Activated CD8-positive, alpha-beta memory T cell treated with anti-CD3 and anti-CD28 coated beads, Interleukin-2, amount 50 U/mL, for 48 hours (primary cell): Measurements from ENCODE around the gene RHEB.

ENCODE experiments used
- DNase-seq: peaks from one replicate; pipeline ENCODE4 v3.0.0-alpha.2; 2020

Gene RHEB

DNA sequence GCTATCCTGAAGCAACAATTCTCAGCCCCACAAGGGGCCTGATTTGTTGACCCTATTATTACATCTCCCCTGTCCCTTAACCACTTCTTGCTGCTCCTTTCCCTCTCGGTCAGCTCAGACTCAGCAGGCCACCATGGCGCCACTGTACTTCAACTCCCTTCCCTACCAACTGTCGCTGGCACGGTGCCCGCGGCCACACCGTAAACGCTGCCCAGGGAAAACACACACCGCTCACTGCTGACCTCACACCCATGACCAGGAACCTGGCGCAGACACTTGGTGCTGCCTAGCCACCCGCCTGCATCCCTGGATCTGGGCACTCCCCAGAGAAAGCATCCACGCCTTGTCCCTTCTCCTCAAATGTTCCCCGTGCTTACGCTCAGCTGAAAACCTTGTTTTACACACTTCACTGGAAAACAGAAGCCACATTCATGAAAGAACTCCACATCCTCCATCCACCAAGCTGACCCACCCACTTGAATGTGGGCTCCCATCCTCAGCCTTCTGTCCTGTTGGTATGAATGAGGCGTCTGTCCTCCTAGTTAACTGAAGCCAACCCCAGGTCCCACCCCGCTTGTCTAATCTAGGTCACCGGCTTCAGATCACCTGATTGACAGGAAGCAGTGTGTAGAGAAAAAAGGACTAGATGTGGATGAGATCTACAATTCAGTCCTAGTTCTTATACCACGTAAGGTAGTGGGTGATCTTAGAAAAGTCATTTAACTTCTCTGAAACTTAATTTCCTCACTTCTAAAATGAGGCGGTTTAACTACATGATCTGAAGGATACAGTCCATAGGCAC is 51.3 kb downstream of the RHEB start:
- DNase-seq, result no peak

DNA sequence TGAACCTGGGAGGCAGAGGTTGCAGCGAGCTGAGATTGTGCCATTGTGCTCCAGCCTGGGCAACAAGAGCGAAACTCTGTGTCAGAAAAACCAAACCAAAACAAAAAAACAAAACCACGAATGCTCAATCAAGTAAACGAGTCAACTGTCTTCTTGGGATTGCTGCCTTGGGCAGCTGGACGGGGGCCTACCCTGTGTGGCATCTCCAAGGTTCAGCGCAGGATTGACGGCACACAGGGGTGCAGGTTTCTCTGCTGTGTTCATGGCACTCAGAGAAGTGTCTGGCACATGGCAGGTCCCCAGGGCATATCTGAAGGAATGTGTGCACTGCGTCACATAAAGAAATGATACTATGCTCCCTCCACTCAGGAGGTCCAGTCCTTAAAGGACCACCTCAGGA is 54.5 kb downstream of the RHEB start:
- no peak for DNase-seq

DNA sequence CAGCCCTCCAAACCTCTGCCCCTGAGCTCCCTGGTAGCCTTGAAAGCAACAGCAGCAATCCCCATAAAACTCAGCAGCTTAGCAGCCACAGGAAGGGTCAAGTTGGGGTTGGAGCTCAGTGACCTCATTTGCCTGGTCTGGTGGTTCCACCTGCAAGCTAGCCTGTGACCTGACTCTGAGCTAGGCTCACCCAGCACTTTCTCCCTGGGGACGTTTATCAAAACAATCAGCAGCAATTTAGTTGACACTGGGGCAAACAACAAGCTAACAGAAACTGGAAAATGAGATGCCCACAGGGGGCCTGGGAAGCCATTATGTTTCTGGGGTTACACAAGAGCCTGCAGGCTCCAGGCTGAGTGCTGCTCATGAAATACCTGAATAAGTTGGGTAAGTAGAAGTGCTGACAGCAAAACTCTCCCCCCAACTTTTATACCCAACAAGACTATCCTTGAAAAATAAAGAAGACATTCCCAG is 57.4 kb downstream of the RHEB start:
- no peak for DNase-seq

DNA sequence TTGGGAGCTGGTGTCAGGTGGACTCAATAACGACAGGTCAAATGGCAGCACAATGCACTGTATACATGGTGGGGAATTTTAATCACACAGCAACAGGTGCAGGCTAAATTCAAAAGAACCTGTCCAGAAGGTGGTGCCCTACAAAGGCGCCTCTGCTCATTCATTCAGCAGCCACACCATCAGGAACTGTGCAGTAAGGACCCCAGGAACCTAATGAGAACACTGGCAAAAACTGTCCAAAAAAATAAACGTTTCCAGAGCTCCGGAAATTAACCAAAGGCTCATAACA is 57.8 kb downstream of the RHEB start:
- no peak for DNase-seq

DNA sequence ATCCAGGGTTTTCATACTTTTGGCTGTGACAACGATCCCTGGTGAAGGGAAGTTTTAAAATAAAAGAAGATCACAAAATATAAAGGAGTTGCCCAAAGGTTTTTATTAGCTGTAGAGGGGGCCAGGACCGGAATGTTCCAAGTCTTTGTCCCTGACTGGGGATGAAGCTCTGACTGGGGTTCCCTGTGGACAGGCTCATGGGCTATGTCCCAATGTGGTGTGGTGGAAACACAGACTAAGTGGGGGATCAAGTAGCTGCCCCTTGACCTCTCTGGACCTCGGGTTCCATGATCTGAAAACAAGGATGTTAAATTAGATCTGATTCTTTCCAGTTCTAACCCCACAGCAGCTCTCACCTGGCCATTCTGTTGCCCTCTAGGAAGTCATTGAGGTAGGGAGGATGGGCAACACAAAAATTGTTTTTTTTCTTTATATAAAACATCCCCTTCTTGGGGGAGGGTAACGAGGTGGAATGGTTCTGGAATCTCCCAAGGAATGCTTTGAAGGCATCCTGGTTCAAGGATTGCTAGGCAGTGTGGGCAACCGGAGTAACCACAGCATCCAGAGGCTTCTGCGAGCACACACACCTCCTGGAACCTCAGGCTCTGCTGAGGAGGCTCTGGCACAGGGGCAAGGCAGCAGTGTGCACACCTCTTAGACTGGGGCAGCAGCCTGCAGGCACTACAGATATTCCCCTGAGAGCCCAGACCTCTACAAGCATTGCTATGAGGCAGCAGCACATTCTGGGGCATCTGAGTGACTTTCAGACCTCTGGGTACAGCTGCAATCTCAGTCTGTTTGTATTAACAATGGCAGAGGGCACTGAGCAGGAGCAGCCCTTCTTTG is 58.4 kb downstream of the RHEB start:
- no peak for DNase-seq

DNA sequence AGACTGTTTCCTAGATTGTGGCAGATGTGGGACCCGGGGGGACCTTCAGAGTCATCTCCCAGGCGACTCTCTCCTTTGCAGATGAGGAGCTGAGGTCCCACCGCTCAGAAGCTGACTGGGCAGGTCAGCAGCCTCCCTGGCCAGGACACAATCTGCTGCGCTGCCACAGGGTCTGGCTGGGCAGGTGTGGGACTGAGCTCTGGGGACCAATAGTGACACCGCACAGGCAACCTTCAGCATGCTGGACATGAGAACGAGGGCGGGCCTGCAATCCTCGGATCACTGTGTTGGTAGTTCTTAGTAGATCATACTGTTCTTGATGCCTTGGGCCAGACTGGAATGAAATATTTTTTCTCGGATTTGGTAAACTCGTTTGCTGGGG is 59.2 kb downstream of the RHEB start:
- no peak for DNase-seq

DNA sequence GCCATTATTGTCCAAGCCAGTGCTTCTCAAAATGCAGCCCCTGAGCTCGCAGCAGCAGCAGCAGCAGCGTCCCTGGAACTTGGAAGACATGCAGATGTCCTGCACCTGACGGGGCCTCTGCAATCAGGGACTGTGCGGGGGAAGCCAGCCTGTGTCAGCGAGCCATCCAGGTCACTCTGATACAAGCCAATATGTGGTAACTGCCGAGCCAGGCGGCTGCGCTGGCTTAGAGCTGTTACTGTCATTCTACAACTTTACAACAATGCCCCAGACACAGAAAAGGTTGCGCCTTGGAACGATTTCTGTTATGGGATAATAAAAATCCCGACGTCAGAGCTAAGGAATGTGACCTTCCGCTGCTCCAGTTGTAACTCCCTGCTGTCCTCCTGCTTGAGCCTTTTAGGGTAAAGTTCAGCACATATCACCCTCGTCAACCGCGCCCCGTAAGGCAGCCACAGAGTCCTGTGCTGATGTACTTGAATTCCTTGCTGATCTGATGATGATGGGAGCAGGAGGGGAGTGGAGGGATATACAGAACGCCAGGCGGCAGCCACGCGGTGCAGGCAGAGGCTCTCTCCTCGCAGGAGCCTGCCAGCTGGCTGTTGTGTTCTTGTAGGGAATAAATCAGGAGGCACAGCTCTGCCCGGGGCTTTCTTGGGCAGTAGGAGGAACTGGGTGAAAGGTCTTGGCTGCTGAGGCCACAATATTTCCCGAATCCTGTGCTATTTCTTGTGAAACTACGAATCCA is 59.8 kb downstream of the RHEB start:
- no peak for DNase-seq

DNA sequence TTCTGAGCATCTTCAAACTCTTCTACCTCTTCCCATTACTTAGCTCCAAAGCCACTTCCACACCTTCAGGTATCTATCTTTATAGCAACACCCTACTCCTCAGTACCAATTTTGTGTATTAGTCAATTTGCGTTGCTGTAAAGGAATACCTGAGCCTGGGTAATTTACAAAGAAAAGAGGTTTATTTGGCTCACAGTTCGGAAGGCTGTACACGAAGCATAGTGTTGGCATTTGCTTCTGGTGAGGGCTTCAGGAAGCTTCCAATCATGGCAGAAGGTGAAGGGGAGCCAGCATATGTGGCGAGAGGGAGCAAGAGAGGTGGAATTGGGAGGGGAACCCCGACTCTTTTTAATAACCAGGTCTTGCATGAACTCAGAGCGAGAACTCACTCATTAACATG is 62.2 kb downstream of the RHEB start:
- no peak for DNase-seq

DNA sequence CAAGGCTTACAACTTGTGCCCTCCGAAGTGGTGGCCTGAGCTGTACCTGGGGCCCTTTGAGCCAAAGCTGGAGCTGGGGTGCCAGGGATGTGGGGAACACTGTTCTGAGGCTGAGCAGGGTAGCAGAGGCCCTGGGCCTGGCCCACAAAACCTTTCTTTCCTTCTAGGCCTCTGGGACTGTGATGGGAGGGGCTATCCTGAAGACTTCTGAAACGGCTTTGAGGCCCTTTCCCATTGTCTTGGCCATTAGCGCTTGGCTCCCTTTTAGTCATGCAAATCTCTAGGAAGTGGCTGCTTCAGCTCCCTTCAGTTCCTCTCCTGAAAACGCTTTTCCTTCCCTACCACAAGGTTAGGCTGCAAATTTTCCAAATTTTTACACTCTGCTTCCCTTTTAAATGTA is 62.9 kb downstream of the RHEB start:
- DNase-seq, result no peak

DNA sequence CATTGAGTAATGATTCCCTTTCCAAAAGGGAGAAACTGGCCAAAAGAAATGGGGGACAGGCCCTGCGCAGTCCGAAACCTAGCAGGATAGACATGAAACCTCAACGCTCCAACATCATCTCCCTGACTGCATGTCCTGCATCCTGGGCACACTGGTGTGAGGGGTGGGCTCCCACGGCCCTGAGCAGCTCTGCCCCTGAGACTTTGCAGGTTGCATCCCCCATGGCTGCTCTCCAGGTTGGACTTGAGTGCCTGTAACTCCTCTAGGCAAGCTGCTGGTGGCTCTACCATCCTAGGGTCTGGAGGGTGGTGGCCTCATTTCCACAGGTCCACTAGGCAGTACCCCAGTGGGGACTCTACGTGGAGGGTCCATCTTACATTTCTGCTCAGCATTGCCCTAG is 63.4 kb downstream of the RHEB start:
- DNase-seq, result peak; percentile 40

DNA sequence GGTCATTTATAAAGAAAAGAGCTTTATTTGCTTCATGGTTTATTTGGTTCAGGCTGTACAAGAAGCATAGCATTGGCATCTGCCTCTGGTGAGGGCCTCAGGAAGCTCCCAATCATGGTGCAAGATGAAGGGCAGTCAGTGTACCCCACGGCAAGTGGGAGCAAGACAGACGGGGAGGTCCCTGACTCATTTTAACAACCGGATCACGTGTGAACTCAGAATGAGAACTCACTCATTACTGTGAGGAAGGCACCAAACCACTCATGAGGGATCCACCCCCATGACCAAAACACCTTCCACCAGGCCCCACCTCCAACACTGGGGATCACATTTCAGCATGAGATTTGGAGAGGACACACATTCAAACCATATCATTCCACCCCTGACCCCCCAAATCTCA is 64.0 kb downstream of the RHEB start:
- no peak for DNase-seq

DNA sequence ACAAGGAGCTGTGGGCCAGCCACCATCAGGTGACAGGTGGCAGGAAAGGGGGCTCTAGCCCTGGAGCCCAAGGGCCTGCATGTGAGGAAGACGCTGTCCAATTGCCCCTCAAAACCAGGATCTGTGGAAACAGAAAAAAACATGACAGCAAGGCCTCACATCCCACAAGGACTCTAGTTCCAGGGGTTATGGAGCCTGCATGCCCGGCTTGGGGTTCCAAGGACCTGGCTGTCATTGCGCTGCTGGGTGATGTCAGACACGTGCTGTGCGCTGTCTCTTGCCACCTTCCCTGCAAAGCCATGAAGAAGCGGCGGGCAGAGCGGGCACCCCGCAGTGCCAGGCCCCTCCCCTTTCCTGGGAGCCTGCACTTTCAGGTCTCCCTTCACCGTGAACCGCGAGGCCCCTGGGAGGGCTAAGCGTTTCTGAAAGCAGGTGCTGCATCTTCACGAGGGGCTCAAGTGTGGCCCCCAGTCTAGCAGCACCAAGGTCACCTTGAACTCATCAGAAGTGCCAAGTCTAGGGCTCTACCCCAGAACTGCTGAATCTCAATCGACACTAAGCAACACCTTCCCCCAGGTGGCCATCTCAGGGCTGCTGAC is 64.7 kb downstream of the RHEB start:
- peak; percentile 37 for DNase-seq

DNA sequence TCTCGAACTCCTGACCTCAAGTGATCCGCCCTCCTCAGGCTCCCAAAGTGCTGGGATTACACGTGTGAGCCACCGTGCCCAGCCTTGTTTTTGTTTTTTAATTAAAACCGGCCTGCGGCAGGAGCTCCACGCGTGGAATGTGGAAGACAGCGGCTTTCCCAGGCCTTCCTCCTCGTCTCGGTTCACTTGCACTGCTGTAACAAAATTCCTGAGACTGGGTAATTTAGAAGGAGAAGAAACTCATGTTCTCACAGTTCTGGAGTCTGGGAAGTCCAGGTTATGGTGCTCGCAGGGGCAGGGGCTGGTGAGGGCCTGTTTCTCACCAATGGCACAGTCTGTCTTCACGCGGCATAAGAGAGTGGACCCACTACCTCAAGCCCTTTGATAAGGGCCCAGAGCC is 65.4 kb downstream of the RHEB start:
- DNase-seq, result no peak

DNA sequence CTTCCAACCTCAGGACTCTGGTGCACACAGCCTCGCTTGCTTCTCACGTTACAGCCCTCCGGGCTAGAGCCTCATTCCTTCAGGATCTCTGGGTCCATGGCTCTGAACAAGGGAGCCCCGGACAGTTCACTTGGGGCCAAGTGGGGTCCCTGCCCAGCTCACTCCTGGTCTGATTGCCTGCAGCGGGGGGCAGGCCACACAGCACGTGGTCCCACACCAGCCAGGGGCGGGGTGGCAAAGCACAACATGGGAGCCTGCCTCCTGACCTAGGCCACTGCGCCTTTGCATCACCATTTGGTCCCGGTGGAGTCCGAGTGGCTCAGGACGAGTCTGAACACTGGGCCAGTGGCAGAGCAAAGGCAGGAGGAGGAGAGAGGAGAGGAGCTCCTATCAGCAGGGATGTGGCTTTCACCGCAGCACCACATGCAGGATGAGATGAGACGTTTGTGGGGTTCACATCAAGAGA is 66.3 kb downstream of the RHEB start:
- DNase-seq, result peak; percentile 41

DNA sequence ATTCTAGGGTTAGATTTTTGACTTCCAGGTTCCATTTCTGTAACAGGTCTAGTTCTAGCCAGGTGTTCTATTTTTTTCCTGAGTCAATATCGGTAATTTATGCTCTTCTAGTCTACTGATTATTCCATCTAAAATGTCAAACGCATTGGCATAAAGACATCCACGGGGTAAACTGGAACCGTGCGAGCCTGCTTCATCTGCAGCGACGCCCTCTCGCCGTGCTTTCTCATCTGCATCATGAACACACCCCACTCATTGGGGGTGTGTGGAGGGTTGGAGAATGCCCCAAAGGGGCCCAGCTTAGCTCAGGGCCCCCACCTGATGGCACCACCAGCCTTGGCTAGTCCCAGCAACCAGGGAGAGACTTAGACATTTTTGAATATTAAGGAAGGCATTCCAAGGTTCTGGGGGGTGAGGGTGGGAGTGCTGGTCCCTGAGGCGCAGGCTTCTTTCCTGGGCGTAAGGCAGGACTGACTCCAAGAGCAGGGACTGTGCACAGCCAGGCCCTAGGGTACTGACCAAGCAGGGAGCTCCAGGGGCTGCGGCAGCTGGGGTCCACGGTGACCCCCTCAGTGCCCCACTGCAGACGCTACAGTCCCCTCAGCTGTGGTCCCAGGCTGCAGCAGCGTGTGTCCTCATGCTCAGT is 66.9 kb downstream of the RHEB start:
- peak; percentile 42 for DNase-seq

DNA sequence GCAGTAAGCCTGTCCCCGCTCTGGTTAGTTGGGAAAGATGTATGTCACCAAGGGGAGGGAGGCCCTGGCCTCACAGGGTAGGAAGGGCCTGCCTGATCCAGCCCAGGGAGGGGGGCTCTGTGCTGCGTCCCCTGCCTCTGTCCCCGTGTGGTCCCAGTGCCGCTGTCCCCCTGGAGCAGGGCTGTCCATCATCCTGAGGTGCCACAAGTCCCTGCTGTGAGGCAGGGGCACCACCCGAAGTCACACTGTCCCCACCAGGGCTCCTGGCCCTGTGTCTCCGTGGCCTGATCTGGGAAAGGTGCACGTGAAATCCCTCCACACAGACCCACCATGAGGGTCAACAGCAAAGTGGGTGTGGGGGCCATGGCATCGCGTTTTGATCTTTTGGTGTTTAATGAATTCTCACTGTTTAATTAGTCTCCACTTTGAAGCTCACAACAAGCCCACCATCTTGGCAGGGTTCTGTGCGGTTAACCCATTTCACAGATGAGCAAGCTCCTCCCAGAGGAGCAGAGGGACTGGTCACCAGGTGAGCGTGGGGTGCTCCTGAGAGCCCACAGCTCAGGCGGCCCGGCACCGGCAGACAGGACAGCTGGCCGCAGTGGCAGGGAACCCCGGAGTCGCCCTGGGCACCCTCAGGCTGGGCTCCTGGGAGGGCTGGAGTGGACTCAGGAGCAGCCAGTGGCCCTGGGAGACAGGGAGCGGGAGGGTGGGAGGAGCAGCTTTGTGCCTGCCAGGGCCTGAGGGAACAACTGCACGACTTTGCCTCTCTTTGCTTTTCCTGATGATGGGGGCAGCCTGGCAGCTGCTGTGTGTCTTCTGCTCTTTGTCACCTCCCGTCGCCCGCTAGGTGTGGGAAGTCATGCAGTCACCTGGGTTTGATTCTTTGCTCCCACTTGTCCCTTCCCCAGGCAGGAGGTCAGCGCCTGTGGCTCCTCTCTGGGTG is 67.8 kb downstream of the RHEB start:
- DNase-seq, result peak; percentile 47

DNA sequence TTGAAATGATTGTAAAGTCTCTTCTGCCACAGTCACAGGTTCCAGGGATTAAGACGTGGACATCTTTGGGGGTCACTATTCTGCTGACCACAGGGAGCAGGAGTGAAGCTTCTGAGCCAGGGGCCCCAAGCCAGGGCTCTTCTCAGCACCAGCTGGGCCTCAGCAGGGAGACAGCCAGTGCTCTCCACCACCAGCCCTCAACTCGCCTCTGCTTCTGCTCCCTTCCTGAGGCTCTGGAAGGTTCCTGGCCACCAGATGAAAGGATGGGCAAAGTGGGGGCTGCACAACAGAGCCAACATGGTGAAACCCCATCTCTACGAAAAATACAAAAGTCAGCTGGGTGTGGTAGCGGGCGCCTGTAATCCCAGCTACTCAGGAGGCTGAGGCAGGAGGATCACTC is 68.5 kb downstream of the RHEB start:
- DNase-seq, result no peak

DNA sequence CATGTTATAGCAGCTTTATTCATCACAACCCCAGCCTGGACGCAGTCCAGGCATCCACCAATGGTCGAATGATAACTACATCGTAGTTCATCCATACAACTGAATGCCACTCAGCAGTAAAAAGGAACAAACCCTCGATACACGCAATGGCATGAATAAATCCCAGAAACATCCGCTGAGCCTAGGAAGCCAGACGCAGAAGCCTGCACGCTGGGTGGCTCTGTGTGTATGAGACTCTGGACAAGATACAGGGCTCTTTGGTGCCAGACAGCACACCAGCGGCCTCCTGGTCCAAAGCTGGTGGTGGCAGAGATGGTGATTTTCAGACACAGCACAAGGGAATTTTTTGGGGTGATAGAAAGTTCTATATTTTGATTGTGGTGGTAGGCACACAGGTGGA is 69.7 kb downstream of the RHEB start:
- DNase-seq, result no peak

DNA sequence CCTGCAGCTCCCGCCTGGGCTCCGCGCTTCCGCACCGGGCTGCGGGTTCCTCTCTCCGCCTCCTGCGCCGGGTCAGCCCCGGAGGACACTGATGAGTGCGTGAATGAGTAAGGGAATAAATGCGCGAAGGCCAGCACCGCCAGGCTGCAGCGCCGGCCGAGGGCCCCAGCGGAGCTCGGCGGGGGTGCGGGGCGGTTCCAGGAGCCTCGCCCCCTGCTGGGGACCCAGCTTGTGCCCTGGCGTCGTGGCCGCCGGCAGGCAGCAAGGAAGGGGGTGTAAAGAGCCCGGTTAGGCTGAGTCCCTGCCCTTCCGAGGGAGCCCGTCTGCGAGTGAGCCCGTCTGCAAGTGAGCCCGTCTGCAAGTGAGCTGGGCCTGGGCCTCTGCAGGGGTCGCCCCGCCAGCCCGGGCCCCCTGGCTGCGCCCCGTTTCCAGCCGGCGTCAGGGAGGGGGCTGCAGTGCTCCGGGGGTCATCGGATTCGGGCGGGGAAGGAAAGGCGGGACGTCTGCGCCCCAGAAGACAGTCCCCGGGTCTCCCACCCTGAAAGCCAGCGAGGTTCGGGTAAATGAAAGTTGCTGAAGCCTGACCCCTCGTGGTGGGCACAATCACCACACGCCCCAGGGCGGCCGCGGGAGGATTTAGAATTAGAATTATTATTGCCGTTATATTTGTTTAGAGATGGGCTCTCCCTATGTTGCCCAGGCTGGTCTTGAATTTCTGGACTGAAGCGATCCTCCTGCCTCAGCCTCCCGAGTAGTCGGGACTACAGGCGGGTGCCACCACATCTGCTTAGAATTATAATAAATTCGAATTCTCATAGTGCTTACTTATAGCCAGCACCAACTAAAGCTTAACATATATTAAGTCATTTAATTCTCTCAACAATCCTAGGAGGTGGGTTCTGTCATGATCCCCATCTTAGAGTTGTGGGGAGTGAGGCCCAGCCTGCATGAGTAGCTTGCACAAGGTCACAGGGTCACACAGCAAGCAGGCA is 71.1 kb downstream of the RHEB start:
- DNase-seq, result peak; percentile 88

DNA sequence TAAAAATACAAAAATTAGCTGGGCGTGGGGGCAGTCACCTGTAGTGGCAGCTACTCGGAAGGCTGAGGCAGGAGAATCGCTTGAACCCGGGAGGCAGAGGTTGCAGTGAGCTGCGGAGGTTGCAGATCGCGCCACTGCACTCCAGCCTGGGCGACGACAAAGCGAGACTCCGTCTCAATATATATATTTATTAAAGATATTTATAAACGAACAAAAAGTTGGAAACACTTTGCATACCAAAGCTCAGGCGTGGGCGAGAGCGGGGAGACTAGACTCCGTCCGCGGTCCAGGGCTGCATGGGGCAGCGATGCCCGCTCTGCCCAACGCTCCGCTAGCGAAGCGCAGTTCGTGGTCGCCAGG is 71.8 kb downstream of the RHEB start:
- DNase-seq, result no peak
